ENCODE measurements around the gene LIMD2. TPM values are rescaled to one million over a fixed set of nuclear protein-coding genes. Genes with fewer than 3 reads are reported as not detected.

LIMD2 gene
- total RNA-seq, 1 experiment from 2014 or later = 93.5 TPM

GRCh38 chr17:63679214-63679613 is 20.7 kb downstream of the LIMD2 start:
- Mint-ChIP-seq H3K27ac (0 out of 7 replicates have a peak overlapping the region, but pooled peaks of 1 of the 3 experiments have one; percentile 8), H3K36me3 (ENCODE audit: insufficient read depth in 1 of 3, low read depth in 3 of 3) (peaks cover 0 to 3% (median 0%) of the 10 kb centered on the region in 3 experiments; a peak in 3 of 7 replicates), H3K27me3 (ENCODE audit: low read depth) (no peaks in the 10 kb centered on the region), H3K4me3 (no peak overlapping the region), H3K9me3 (no peaks in the 10 kb centered on the region), H3K4me1 (peaks cover 33 to 34% of the 10 kb centered on the region in 2 experiments)
- WGBS (ENCODE audit: extremely low coverage, insufficient read length, low lambda C conversion rate) = no CpG with 5 or more reads among the region's 5 CpGs
- Histone ChIP-seq H2AFZ (ENCODE audit: low read length) (no peak overlapping the region), H3K79me2 (ENCODE audit: insufficient read depth, low read length) (no peaks in the 10 kb centered on the region), H2BK120ac (ENCODE audit: low read depth, low read length, poor library complexity, severe bottlenecking) (no peak overlapping the region), H2BK12ac (ENCODE audit: insufficient read length, low read depth, low read length) (no peak overlapping the region), H3K23ac (ENCODE audit: insufficient read length, low read depth, low read length) (no peak overlapping the region), H3K18ac (ENCODE audit: insufficient read length, low read depth, low read length) (no peak overlapping the region), H3K9me3 (ENCODE audit: control insufficient read depth, low read depth, low read length) (no peaks in the 10 kb centered on the region), H2BK15ac (ENCODE audit: low read depth, low read length) (no peak overlapping the region), H2BK5ac (ENCODE audit: insufficient read length, low read length) (no peak overlapping the region), H3K4ac (ENCODE audit: low read depth, low read length) (no peak overlapping the region), H3K4me2 (ENCODE audit: insufficient read depth, insufficient read length, low read length) (no peak overlapping the region), H3K27ac (ENCODE audit: insufficient read length, low read depth, low read length) (no peak overlapping the region), H3K4me1 (ENCODE audit: insufficient read depth, low read length) (peaks cover 8% of the 10 kb centered on the region), H3K14ac (ENCODE audit: insufficient read depth, low read length) (no peak overlapping the region), H3K79me1 (ENCODE audit: insufficient read depth, low read depth, low read length, poor library complexity, severe bottlenecking) (no peaks in the 10 kb centered on the region), H4K8ac (replicated peaks; ENCODE audit: insufficient read length, low read depth, low read length) (no peak overlapping the region), H3K9ac (ENCODE audit: extremely low read depth, insufficient read length, low read length) (no peak overlapping the region), H3K23me2 (ENCODE audit: insufficient read length, low read depth, low read length, poor library complexity, severe bottlenecking) (no peaks in the 10 kb centered on the region), H4K20me1 (ENCODE audit: control insufficient read depth, insufficient read depth, insufficient read length) (no peaks in the 10 kb centered on the region), H3T11ph (ENCODE audit: low read length) (no peak overlapping the region), H2BK20ac (ENCODE audit: low read depth, low read length, poor library complexity, severe bottlenecking) (no peak overlapping the region), H3K27me3 (ENCODE audit: insufficient read depth, low read length) (no peaks in the 10 kb centered on the region), H3K56ac (ENCODE audit: insufficient read length, low read depth, low read length) (no peak overlapping the region), H4K91ac (ENCODE audit: insufficient read length, low read depth, low read length) (no peak overlapping the region), H4K5ac (ENCODE audit: insufficient read length, low read depth, low read length) (no peak overlapping the region), H2AK5ac (ENCODE audit: insufficient read length, low read length) (no peak overlapping the region)
- peak; percentile 71 for DNase-seq
- TF ChIP-seq CTCF (conservative IDR thresholded peaks at IDR 0.05) = peak; percentile 64
